Right cardiac atrium (tissue), 5 donors: ENCODE data around the gene TOP2A. TPM values are rescaled to one million over a fixed set of nuclear protein-coding genes. Genes with fewer than 3 reads are reported as not detected.

ENCODE experiments used
- ATAC-seq, 2 donors: fragments of 200-7000 bp; cut with Tn5 transposase; one replicate each; pipeline versions ENCODE4 v1.8.0 to v1.9.1; 2020; ENCODE audit warnings: moderate library complexity in 2 of 2, mild to moderate bottlenecking in 1 of 2
- DNase-seq, 3 donors: peaks; one replicate each; pipeline ENCODE4 v3.0.0-alpha.2; 2020
- H3K27ac ChIP-seq: one replicate; pipeline ENCODE4 v1.5.1; 2013; ENCODE audit warnings: mild to moderate bottlenecking, low read length, control low read depth, moderate library complexity
- H3K27me3 ChIP-seq: one replicate; pipeline ENCODE4 v1.6.1; 2013; ENCODE audit not compliant: control insufficient read depth, insufficient read depth
- H3K4me1 ChIP-seq: one replicate; pipeline ENCODE4 v1.6.1; 2013; ENCODE audit warnings: low read length; ENCODE audit not compliant: control insufficient read depth, insufficient read depth
- H3K4me3 ChIP-seq: one replicate; pipeline ENCODE4 v1.5.1; 2013; ENCODE audit warnings: low read length, control low read depth
- H3K9me3 ChIP-seq: one replicate; pipeline ENCODE4 v1.6.1; 2013; ENCODE audit warnings: low read length; ENCODE audit not compliant: control insufficient read depth
- WGBS: extraction: QIAGEN DNeasy Blood & Tissue Kit; methylation state at CpG from one replicate; pipeline ENCODE4 v1.1.7; 2013; 5-methylcytosine and 5-hydroxymethylcytosine counted together
- intact Hi-C, 4 donors: fragments of 100-400 bp; cut with DNase I; formaldehyde crosslinking; loops; one replicate each; pipeline versions ENCODE4 v1.11.0 to v1.14.0; 2022 to 2023
- polyA plus RNA-seq: library from polyadenylated mRNA; stranded (reverse); fragments of 200-250 nt; gene quantifications from one replicate; pipeline ENCODE4 v1.2.3, GENCODE V29; 2013
- total RNA-seq, 4 donors: library from RNA; stranded (reverse); fragmentation: NEBNext Ultra II Directional; extraction: Animal tissue kit (Norgen Biotek cat#: 25700); gene quantifications; one replicate each; pipeline ENCODE4 v1.2.1, GENCODE V29; 2021
- donor health status: healthy with polysubstance abuse.
- donor health status: DM: no; HTN: yes; CAD: no.
- donor health status: DM: no; HTN: no; CAD: no.
- donor health status: DM: no; HTN: yes; CAD: no; lungs with severe emphysema.
- donor health status: DM: yes; HTN: yes; CAD: no.

The TOP2A gene
- total and polyA plus RNA-seq, 5 donors = 0.22 to 5.9 (median 2.6) TPM

GRCh38 chr17:40440166-40440565 is 22.5 kb upstream of the TOP2A start:
- DNase-seq (peak in 1 of 3 donors; percentile 11), ATAC-seq (no peak)
- 76% methylated on average over 4 of the region's 4 CpGs for WGBS
- H3K4me1 ChIP-seq = peaks cover 10% of the 10 kb centered on the region
- no peak overlapping the region for H3K27ac ChIP-seq
- H3K9me3 ChIP-seq = no peaks in the 10 kb centered on the region
- H3K4me3 ChIP-seq = no peak overlapping the region
- no peaks in the 10 kb centered on the region for H3K27me3 ChIP-seq
- intact Hi-C loops = loop anchor here (2.0 to 10.0 kb wide), 6 partner anchors 37 to 121 kb away; no protein-coding TSS in a partner anchor

DNA sequence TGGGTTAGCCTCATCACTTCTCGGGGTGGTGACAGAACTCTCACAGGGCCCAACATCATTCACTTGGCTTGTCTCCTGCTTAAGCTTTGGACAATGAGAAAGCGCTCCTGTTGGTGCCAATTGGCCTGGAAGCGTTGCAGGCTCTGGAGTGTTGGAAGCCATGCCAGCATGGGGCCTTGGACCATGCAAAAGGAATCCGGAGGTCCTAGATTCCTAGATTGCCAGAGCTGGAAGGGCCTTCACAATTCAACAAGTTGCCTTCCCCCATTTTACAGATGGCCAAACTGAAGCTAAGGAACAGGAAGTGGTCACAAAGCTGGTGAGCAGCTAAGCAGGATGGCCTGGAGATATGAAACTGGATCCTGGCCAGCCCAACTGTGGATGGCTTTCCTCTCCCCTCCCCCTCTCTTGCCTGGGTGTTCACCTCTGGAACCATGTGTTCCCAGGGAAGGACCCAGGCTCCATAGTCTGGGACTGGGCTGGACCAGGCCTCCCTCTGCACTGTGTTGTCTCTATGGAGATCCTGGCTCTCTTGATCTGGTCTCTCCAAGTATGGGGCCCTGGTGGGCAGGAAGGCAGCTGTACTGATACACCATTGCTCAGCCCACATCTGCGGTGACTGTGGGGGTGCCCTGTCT is 19.5 kb upstream of the TOP2A start:
- intact Hi-C loops = no loop called here
- H3K4me3 ChIP-seq = no peak overlapping the region
- no peak overlapping the region for H3K27ac ChIP-seq
- peak in 1 of 3 donors; percentile 61 for DNase-seq
- peak; percentile 8 to 24 for ATAC-seq
- WGBS = 59% methylated on average over 5 of the region's 5 CpGs
- peaks cover 17% of the 10 kb centered on the region for H3K4me1 ChIP-seq
- no peaks in the 10 kb centered on the region for H3K27me3 ChIP-seq
- H3K9me3 ChIP-seq = no peaks in the 10 kb centered on the region

DNA sequence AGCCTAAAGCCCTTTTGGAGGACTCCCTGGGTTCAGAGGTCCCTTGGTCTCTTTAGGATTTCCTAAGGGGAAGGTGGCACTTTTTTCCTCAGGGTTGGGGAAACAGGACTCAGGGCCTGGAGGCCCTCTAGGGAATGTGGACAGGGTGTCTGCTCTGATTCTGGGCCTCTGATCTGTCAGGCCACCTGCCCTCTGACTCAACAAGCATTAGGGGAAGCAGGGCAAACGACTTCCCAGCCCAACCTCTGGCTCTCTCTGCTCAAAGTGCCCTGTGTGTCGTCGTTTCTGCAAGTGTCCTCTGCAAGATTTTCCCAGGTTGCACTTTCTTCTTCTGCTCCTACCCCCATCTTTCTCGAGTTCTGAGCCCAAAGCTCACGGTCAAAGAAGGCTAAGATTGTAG is 18.9 kb upstream of the TOP2A start:
- ATAC-seq (no peak), DNase-seq (no peak)
- H3K4me1 ChIP-seq = peaks cover 17% of the 10 kb centered on the region
- H3K27me3 ChIP-seq = no peaks in the 10 kb centered on the region
- H3K4me3 ChIP-seq = no peak overlapping the region
- no peaks in the 10 kb centered on the region for H3K9me3 ChIP-seq
- intact Hi-C loops = no loop called here
- 48% methylated on average over 5 of the region's 5 CpGs for WGBS
- no peak overlapping the region for H3K27ac ChIP-seq

- ATAC-seq = peak in 1 of 2 donors; percentile 41
- 84% methylated on average over 6 of the region's 6 CpGs for WGBS
- Histone ChIP-seq H3K9me3 (no peaks in the 10 kb centered on the region), H3K4me3 (no peak overlapping the region), H3K27me3 (no peaks in the 10 kb centered on the region), H3K4me1 (peaks cover 17% of the 10 kb centered on the region), H3K27ac (no peak overlapping the region)
- no peak for DNase-seq
- intact Hi-C loops = no loop called here
Observed at GRCh38 chr17:40433551-40434415, 16.1 kb upstream of the TOP2A start.

- no peak overlapping the region for H3K27ac ChIP-seq
- H3K9me3 ChIP-seq = no peaks in the 10 kb centered on the region
- H3K27me3 ChIP-seq = no peaks in the 10 kb centered on the region
- no peak overlapping the region for H3K4me3 ChIP-seq
- DNase-seq = peak in 1 of 3 donors; percentile 68
- peaks cover 17% of the 10 kb centered on the region for H3K4me1 ChIP-seq
- 33% methylated on average over 2 of the region's 2 CpGs for WGBS
- intact Hi-C loops = no loop called here
- peak; percentile 36 to 62 for ATAC-seq
Observed at GRCh38 chr17:40432864-40433528, 15.3 kb upstream of the TOP2A start.

GRCh38 chr17:40431231-40431602 is 13.5 kb upstream of the TOP2A start:
- WGBS = 94% methylated on average over 3 of the region's 3 CpGs
- no peak overlapping the region for H3K27ac ChIP-seq
- no peaks in the 10 kb centered on the region for H3K27me3 ChIP-seq
- DNase-seq (no peak), ATAC-seq (no peak)
- no peak overlapping the region for H3K4me3 ChIP-seq
- H3K9me3 ChIP-seq = no peaks in the 10 kb centered on the region
- peaks cover 7% of the 10 kb centered on the region for H3K4me1 ChIP-seq
- intact Hi-C loops = no loop called here

DNA sequence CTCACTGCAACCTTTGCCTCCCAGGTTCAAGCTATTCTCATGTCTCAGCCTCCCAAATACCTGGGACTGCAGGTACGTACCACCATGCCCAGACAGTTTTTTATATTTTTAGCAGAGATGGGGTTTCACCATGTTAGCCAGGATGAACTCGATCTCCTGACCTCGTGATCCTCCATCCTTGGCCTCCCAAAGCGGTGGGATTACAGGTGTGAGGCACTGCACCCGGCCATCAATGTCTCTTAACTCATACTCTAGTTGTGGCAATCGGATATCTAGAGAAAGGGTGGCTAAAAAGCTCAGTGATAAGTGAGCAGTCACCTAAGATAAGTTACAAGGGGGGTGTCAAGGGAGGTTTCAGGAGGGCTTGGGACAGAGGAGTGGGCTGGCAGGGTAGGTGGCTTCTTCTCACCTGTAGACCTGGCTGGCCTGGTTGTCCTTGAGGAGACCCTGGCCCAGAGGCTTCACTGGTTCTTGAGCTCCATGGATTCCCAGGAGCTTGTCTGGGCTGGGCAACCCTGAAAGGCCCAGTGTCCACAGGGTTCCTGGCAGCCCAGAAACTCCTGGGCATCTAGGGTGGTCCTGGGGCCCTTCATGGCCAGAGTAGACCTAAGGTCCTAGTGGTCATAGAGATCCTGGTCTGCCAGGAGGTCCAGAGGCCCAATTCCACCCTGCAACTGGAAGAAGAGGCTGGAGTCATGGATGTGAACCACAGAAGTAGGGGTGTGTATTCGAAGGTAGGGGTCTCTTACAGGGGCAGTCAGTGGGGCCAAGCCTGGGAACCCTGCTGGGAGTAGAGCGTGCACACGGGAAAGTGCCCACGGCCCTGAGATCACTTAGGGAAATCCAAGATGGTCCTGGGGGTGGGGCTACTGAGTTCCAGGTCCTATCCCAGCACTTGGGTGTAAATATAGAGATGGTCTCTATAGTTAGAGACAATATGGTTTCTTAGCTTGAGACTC is 12.9 kb upstream of the TOP2A start:
- Histone ChIP-seq H3K27me3 (no peaks in the 10 kb centered on the region), H3K27ac (no peak overlapping the region), H3K9me3 (no peaks in the 10 kb centered on the region), H3K4me3 (no peak overlapping the region), H3K4me1 (peaks cover 7% of the 10 kb centered on the region)
- 94% methylated on average over 10 of the region's 10 CpGs for WGBS
- no peak for DNase-seq
- ATAC-seq = no peak
- intact Hi-C loops = no loop called here

DNA sequence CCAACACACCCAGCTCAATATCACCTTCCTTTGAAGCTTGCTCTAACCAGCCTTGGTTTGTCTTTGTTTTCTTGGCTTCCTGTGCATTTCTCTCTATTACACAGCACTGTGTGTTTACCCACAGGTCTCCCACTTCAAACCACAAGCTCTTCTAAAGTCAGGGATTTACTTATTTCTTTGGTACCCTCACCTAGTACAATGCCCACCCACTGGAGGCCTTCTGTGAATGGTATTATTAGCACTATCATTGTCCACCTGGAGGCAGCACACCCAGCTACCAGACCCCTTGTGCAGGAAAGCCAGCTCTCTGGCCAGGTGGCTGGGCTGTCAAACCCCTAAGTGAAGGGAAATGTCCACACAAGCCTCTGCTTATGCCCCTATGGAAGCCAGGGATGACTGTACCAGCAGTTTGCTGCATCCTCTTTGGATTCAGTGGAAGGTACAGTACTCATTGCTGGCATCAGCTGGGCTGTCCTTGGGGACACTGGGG is 9.4 kb upstream of the TOP2A start:
- intact Hi-C loops = no loop called here
- no peak for ATAC-seq
- H3K27me3 ChIP-seq = no peaks in the 10 kb centered on the region
- H3K4me1 ChIP-seq = no peaks in the 10 kb centered on the region
- no peak for DNase-seq
- no peak overlapping the region for H3K27ac ChIP-seq
- H3K4me3 ChIP-seq = no peak overlapping the region
- no peaks in the 10 kb centered on the region for H3K9me3 ChIP-seq

DNA sequence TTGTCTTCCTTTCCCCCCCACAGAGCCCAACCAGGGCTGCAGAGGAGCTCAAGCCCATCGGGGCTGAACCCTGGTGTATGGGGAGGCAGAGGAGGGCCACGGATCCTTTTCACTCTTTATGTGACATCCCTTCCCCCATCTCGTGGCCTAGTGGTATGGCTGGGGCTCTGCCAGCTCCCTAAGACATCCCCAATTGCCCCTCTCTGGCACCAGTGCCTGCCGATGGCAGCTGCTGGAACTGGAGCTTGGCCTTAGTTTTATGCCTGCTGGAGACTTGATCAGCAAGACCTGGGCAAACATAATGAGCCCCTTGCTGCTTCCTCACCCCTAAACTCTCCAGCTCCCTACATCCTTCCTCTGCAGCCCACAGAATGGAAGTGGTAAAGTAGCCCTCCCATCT is 8.0 kb upstream of the TOP2A start:
- ATAC-seq = no peak
- 66% methylated on average over 4 of the region's 4 CpGs for WGBS
- intact Hi-C loops = no loop called here
- Histone ChIP-seq H3K4me1 (no peaks in the 10 kb centered on the region), H3K9me3 (no peaks in the 10 kb centered on the region), H3K4me3 (no peak overlapping the region), H3K27ac (no peak overlapping the region), H3K27me3 (no peaks in the 10 kb centered on the region)
- no peak for DNase-seq

DNA sequence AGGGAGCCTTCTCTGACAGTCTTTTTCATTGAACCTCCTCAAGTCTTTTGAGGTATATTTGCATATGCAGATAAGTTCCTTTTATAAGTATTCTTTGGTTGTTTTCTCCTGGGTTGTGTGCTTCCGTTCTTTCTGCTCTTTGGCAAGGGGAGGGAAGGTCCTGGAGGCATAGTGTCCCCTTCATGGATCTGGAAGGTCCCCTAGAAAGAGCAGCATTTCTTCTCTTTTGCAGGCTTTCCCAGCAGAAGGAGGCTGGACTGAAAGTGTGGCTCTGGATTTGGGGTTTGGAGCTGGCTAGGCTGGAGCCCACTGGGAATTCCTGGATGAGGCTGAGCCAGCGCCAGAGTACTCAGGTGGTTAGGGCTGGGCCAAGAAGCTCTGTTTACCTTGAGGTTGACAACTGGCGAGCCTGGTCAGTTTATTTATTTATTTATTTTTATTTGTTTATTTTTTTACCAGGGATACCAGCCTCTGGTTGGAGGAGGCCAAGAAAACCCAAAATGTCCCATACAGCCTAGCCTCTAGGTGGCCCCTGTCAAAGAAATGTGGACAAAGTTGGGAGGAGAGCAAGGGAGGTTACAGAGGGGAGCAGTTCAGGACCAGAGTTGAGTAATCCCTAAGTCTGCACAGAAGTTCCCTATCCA is 5.4 kb upstream of the TOP2A start:
- Histone ChIP-seq H3K4me3 (no peak overlapping the region), H3K4me1 (no peaks in the 10 kb centered on the region), H3K9me3 (no peaks in the 10 kb centered on the region), H3K27ac (no peak overlapping the region), H3K27me3 (no peaks in the 10 kb centered on the region)
- intact Hi-C loops = no loop called here
- 83% methylated on average over 3 of the region's 3 CpGs for WGBS
- ATAC-seq (no peak), DNase-seq (no peak)
